SK-N-SH treated with all-trans-retinoic acid at 6 μM for 48 hours (cell line): Measurements from ENCODE around the gene AKAP6.

Experiments
- BACH2 ChIP-seq: fragments of 250-450 bp; sonication (Bioruptor Pico); IDR thresholded peaks from 2 replicates; pipeline ENCODE4 v1.9.0; 2021; ENCODE audit warnings: mild to moderate bottlenecking, borderline replicate concordance
- CSDC2 ChIP-seq: fragments of 250-450 bp; sonication (Bioruptor Pico); IDR thresholded peaks from 2 replicates; pipeline ENCODE4 v1.5.0; 2020; ENCODE audit warnings: mild to moderate bottlenecking, moderate library complexity
- GLIS3 ChIP-seq: fragments of 250-450 bp; sonication (Bioruptor Pico); IDR thresholded peaks from 2 replicates; pipeline ENCODE4 v1.5.0; 2020; ENCODE audit warnings: mild to moderate bottlenecking, moderate library complexity
- ISL1 ChIP-seq: fragments of 250-450 bp; sonication (Bioruptor Pico); IDR thresholded peaks from 2 replicates; pipeline ENCODE4 v2.1.2; 2022; ENCODE audit warnings: mild to moderate bottlenecking, moderate library complexity
- OSR1 ChIP-seq: fragments of 250-450 bp; sonication (Bioruptor Pico); IDR thresholded peaks from 2 replicates; pipeline ENCODE4 v1.8.0; 2022; ENCODE audit warnings: moderate library complexity, mild to moderate bottlenecking, inconsistent platforms
- ZC3H10 ChIP-seq: fragments of 250-450 bp; sonication (Bioruptor Pico); IDR thresholded peaks from 2 replicates; pipeline ENCODE4 v1.5.1; 2021; ENCODE audit warnings: mild to moderate bottlenecking, moderate library complexity

DNA sequence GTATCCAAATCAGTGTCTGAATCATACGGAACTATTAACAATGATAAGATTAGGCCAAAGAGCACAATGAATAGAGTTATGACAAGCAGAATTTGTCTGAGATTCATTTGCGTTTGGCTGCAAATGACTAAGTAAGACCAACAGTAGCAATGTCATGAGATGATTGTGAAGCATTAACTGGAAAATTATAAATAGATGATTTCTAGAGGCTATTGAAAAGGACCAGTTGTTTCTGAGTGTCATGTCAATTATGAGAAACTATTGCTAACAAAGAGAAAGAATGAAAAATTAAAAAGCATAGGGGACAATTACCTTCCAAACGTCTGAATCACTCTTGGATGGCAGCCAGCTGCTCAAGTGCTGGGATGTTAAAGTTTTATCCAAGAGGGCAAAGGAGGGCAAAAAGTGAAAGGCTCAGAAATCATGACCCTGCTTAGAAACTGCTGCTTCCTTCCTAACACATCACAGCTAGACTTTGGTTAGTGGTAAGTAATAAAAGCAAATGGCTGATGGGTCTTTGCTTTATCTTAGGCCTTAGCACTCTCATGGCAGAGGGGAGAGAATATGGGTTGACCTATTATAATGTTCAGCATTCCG is 89.0 kb downstream of the AKAP6 start:
- TF ChIP-seq OSR1 (CRISPR knock-in tag) (no peak), BACH2 (CRISPR knock-in tag) (no peak), GLIS3 (CRISPR knock-in tag) (no peak), ZC3H10 (CRISPR knock-in tag) (peak; percentile 89), ISL1 (CRISPR knock-in tag) (peak; percentile 99), CSDC2 (CRISPR knock-in tag) (peak; percentile 95)
